Subcutaneous adipose tissue (tissue), 4 donors: ENCODE measurements around the gene ATRIP. TPM values are rescaled to one million over a fixed set of nuclear protein-coding genes. Genes with fewer than 3 reads are reported as not detected.

Experiments
- total RNA-seq, 4 donors: library from RNA; depleted of rRNA; stranded (reverse); fragments of >200 nt; gene quantifications; one replicate each; pipeline ENCODE4 v1.1.0, GENCODE V29; 2016
- TF ChIP-seq, protein P1 (sequence below): fragments of 450-650 bp; IDR thresholded peaks from one replicate; pipeline ENCODE4 v1.5.1; 2016; ENCODE audit warnings: low read depth, mild to moderate bottlenecking, control low read depth, antibody characterized with exemption, moderate library complexity

Gene ATRIP
- total RNA-seq, 4 donors from 2014 or later: 4.1 to 10.7 (median 6.0) TPM

DNA sequence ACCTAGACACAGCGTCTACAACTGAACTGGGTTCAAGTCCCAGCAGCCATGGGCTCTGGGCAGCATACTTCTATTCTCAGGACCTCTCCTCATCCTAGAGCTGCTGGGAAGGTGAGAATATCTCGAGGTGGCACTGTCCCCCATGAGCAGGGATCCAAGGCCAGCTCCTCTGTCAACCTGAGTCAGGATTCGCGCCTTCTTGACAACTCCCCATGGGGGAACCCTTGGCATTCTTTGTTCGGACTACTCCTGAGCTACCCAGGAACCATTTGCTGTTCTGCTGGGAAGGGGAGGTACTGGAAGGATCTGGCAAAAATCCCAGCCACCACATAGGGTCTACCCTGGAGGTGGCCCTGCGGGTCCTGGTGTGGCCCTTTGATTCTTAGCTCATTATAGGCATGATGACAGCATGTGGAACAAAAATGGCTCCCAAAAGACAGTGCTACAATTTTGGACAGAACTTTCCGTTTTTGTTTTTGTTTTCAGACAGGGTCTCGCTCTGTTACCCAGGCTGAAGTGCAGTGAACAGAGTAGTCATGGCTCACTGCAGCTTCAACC lies 38.9 kb upstream of the ATRIP start:
- TF ChIP-seq, protein P1, sequence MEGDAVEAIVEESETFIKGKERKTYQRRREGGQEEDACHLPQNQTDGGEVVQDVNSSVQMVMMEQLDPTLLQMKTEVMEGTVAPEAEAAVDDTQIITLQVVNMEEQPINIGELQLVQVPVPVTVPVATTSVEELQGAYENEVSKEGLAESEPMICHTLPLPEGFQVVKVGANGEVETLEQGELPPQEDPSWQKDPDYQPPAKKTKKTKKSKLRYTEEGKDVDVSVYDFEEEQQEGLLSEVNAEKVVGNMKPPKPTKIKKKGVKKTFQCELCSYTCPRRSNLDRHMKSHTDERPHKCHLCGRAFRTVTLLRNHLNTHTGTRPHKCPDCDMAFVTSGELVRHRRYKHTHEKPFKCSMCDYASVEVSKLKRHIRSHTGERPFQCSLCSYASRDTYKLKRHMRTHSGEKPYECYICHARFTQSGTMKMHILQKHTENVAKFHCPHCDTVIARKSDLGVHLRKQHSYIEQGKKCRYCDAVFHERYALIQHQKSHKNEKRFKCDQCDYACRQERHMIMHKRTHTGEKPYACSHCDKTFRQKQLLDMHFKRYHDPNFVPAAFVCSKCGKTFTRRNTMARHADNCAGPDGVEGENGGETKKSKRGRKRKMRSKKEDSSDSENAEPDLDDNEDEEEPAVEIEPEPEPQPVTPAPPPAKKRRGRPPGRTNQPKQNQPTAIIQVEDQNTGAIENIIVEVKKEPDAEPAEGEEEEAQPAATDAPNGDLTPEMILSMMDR: no peak

DNA sequence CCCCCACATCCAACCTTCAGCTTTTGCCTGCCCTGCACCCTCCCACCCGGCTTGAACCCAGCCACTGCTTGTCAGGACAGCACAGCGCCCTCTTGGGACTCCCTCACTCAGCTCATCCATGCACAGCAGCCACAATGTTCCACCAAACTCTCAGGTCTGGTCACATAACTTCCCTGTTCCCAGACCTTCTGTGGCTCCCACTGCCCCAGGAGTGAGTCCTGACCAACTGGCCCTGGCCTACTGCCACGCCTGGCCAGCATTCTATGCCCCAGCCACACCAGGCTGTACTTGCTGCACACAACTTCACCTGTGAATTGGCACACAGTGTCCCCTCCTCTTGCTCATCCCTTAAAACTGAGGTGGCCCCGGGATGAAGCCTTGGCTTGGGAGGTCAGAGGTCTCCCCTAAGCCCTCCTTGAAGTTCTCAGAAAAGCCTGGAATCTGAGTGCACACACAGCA lies 37.7 kb upstream of the ATRIP start:
- TF ChIP-seq, protein P1: no peak

DNA sequence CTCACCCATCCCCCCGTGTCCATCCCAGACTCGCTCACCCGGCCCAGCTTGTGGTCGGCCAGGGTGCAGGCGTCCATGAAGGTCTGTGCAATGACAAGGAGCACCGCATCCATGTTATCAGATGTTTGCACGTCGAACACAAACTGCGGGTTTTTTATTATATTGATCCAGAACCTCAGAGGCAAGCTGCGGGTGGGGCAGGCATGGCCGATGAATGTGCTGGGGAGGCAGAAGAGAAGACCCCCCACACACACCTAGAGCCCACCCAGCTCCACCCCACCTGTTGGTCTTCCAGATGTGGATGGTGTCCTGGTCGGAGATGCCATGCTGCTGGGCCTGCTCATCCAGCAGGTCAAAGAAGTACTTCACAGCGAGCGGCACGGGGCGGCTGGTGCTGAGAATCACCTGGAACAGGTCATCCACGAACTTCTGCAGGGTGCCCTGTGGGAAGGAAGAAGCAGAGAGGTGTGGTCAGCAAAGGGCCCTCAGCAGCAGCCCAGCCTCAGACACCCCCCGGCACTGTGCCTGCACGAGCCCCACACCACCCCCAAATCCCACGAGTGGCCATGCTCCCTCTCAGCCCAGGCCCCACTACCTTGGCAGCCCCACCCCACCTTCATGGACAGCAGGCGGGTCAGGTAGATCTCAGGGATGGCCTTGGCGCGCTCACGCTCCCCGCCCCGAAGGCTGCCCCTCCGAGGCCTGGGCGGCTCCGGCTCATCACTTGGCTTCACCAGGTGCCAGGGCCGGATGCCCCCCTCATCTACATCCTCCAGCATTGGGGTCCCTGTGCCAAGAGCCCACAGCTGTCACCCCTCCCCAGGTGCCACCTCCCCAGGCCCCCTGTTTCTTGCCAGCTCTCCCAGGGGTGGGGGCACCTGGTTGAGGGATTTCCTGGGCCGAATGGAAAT lies 37.0 kb upstream of the ATRIP start:
- TF ChIP-seq, protein P1: no peak

DNA sequence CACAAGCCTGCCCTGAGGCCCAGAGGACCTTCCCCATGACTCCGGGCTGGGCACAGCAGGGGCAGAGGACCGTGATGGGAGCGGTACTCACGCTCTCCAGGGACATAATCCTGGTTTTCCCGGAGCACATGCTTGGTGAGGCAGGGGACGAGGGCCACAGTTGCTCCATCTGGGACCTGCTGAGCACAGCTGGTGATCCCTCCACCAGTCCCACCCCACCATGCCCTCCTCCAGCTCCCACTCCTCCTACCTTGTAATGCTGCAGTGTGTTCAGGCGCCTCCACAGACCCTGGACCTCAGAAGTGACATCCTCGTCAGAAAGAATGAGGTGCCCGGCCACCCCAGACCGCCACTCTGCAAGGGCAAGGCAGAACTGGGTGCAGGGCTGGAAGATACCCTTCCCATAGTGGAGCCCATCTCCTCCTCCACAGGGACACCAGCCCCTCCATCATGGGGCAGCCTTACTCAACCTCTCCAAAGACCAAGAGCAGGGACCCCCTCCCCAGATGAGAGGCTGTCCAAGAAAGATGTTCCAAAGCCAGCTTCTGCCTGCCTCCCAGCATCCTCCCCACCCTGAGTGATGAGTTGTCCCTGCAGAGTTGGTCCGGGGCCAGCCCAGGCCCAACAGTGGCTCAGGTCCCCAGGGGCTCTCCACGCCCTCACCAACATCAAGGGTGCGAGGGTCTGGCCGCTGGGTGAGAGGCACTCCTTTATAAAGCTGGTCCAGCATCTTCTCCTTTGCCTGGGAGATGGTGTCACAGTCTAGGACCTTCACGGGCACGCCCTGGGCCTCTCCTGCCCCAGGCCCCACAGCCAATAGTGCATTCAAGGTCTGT lies 36.1 kb upstream of the ATRIP start:
- TF ChIP-seq, protein P1: no peak

DNA sequence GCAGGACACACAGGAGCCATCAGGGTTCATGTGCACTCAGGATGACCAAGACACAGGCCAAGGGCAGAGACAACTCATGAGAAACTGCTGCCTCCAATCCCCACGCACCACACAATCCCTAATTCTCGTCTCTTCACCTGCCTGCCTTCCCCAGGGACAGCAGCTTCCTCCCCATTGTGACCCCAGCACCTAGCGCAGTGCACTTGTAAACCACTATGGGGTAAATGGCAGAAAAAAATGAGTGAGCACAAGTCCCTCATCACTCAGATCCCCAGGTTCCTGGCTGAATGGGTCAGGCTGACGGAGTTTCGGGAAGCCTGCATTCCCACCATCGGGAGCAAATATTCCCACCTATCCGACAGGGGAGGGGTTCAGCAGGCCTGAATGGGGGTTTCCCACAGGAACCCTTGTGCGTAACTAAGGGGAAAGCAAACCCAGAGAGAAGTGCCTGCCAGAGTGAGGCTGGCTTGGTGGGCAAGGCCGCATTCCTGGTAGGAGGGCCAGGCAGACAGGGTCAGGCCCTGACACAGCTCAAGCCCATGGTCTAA lies 35.4 kb upstream of the ATRIP start:
- TF ChIP-seq, protein P1: no peak

DNA sequence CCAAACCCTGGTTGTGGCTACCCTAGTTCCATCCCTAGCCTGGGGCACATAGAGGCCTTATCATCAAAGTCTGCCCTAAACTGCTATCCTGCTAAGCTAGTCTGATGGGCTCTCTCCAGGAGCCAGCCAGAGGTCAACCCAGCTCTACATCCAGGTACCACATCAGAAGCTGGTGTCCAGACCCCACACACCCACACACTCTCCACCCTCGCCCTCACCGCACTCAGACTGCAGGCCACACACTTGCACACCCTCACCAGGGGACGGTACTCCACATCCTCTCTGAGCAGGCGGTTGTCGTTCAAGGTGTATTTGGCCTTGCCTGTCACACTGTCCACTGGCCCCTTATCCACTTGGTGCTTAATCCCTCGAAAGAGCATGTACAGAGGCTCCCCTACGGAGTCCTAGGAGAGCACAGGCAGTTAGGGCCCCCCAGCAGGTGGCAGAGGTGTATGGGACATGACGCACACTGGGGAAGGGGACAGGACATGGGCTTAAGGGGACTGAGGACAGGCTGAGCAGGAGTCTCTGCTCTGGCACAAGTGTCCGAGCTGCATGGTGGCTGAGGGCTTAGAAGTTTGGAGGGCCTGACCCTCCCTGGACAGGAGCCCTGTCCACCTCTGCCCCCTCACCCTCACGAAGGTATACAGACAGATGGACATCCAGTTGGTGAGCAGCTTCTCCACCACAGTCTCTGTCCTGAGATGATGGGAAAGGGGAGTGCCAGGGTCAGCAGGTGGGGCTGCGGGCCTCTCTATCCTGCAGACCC lies 34.7 kb upstream of the ATRIP start:
- TF ChIP-seq, protein P1: no peak
